Measurements from ENCODE around the gene PPP5C.
A peak's percentile ranks its signal among the peaks of the same experiment; 100 is the strongest.

Gene PPP5C

DNA sequence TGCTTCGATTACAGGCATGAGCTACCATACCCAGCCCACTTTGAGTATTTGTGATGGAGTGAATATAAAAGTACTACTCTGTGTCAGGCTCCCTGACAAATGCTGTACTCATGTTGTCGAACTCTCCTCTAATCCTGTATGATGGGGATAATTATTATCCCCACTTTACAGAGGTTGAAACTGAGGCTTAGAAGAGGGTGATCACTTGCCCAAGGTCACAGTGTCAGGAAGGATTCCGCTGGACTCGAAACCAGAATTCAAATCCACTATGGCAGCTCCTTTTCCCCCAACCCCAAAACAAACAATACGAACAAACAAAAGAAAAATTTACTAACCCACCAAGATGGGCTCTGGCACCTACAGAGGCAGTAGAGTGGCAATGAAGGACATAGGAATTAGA lies 1.7 kb upstream of the PPP5C start:
- Histone ChIP-seq H3K9ac (ENCODE audit: low read depth, low read length, poor library complexity, severe bottlenecking) (no peak overlapping the region), H3K9me3 (ENCODE audit: insufficient read depth, low read depth, low read length) (no peaks in the 10 kb centered on the region), H3K4me1 (ENCODE audit: insufficient read depth, low read length, poor library complexity, severe bottlenecking) (peaks cover 30% of the 10 kb centered on the region), H3K4me2 (ENCODE audit: low read depth, low read length, poor library complexity, severe bottlenecking) (no peak overlapping the region), H3K36me3 (ENCODE audit: insufficient read depth, low read length) (peaks cover 2% of the 10 kb centered on the region; the same call in 1 of the 2 replicates), H3K79me2 (ENCODE audit: insufficient read depth, low read length) (peaks cover 32% of the 10 kb centered on the region), H3K4me3 (ENCODE audit: low read length, poor library complexity, severe bottlenecking) (no peak overlapping the region), H4K20me1 (ENCODE audit: insufficient read depth, low read length, poor library complexity, severe bottlenecking) (peaks cover 22% of the 10 kb centered on the region), H2AFZ (ENCODE audit: low read length) (no peak overlapping the region), H3K9me2 (replicated peaks; ENCODE audit: low read depth, low read length) (no peaks in the 10 kb centered on the region), H3F3A (ENCODE audit: low read depth) (no peaks in the 10 kb centered on the region), H3K27me3 (ENCODE audit: insufficient read depth, low read length, poor library complexity, severe bottlenecking) (no peaks in the 10 kb centered on the region)
- TF ChIP-seq EZH2phosphoT487 (IDR thresholded peaks at IDR 0.05; ENCODE audit: borderline replicate concordance) (no peak), CTCF (conservative IDR thresholded peaks at IDR 0.05; ENCODE audit: low read length) (no peak)

DNA sequence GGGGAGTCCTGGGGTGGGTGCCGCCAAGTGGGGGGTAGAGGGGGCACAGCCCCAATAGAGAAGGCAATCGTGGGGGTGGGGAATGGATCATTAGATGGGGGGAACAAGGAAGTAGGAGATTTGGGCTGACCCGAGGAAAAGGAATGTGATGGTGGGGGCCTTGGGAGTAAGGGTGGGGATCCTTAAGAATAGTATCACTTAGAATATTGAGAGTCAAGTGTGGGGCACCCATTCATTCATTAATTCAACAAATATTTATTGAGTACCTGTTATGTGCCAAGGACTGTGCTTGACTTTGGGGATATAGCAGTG lies 641 bp downstream of the PPP5C start:
- H3K27me3 ChIP-seq (ENCODE audit: insufficient read depth, low read length, poor library complexity, severe bottlenecking): no peaks in the 10 kb centered on the region
- H2AFZ ChIP-seq (ENCODE audit: low read length): no peak overlapping the region; the same call in 1 of the 2 replicates
- H3K9me3 ChIP-seq (ENCODE audit: insufficient read depth, low read depth, low read length): no peaks in the 10 kb centered on the region
- peaks cover 55% of the 10 kb centered on the region for H3K79me2 ChIP-seq (ENCODE audit: insufficient read depth, low read length)
- peaks cover 51% of the 10 kb centered on the region for H3K4me1 ChIP-seq (ENCODE audit: insufficient read depth, low read length, poor library complexity, severe bottlenecking)
- H3K36me3 ChIP-seq (ENCODE audit: insufficient read depth, low read length): peaks cover 2% of the 10 kb centered on the region; the same call in 1 of the 2 replicates
- H3K9ac ChIP-seq (ENCODE audit: low read depth, low read length, poor library complexity, severe bottlenecking): peak overlapping the region; percentile 100
- peak overlapping the region; percentile 98 for H3K4me2 ChIP-seq (ENCODE audit: low read depth, low read length, poor library complexity, severe bottlenecking)
- no peaks in the 10 kb centered on the region for H3F3A ChIP-seq (ENCODE audit: low read depth)
- peaks cover 39% of the 10 kb centered on the region for H4K20me1 ChIP-seq (ENCODE audit: insufficient read depth, low read length, poor library complexity, severe bottlenecking)
- H3K9me2 ChIP-seq (replicated peaks; ENCODE audit: low read depth, low read length): no peaks in the 10 kb centered on the region
- no peak for TF ChIP-seq CTCF (conservative IDR thresholded peaks at IDR 0.05; ENCODE audit: low read length)
- TF ChIP-seq EZH2phosphoT487 (IDR thresholded peaks at IDR 0.05; ENCODE audit: borderline replicate concordance): no peak
- H3K4me3 ChIP-seq (ENCODE audit: low read length, poor library complexity, severe bottlenecking): peak overlapping the region; percentile 100

GRCh38 chr19:46347985-46348384 lies 1.1 kb downstream of the PPP5C start:
- Histone ChIP-seq H3K9ac (ENCODE audit: low read depth, low read length, poor library complexity, severe bottlenecking) (peak overlapping the region; percentile 100), H3K9me3 (ENCODE audit: insufficient read depth, low read depth, low read length) (no peaks in the 10 kb centered on the region), H3K4me2 (ENCODE audit: low read depth, low read length, poor library complexity, severe bottlenecking) (peak overlapping the region; percentile 98), H4K20me1 (ENCODE audit: insufficient read depth, low read length, poor library complexity, severe bottlenecking) (peaks cover 39% of the 10 kb centered on the region), H3K36me3 (ENCODE audit: insufficient read depth, low read length) (peaks cover 2% of the 10 kb centered on the region; the same call in 1 of the 2 replicates), H3F3A (ENCODE audit: low read depth) (no peaks in the 10 kb centered on the region), H3K79me2 (ENCODE audit: insufficient read depth, low read length) (peaks cover 59% of the 10 kb centered on the region), H2AFZ (ENCODE audit: low read length) (no peak overlapping the region), H3K4me3 (ENCODE audit: low read length, poor library complexity, severe bottlenecking) (peak overlapping the region; percentile 100), H3K9me2 (replicated peaks; ENCODE audit: low read depth, low read length) (no peaks in the 10 kb centered on the region), H3K27me3 (ENCODE audit: insufficient read depth, low read length, poor library complexity, severe bottlenecking) (no peaks in the 10 kb centered on the region), H3K4me1 (ENCODE audit: insufficient read depth, low read length, poor library complexity, severe bottlenecking) (peaks cover 51% of the 10 kb centered on the region)
- TF ChIP-seq CTCF (conservative IDR thresholded peaks at IDR 0.05; ENCODE audit: low read length) (no peak), EZH2phosphoT487 (IDR thresholded peaks at IDR 0.05; ENCODE audit: borderline replicate concordance) (no peak)
